BLaER1 treated with 17β-estradiol and CSF1 and Interleukin-3, amounts not matched to agents 10 nM and 100 nM (cell line): ENCODE measurements around the gene SYMPK.
"Not testable (repeated sequence)": the region's sequence is repeated elsewhere in the genome, so short reads cannot be mapped to it uniquely, and the experiment has no call there.

Experiments
- H3K27ac ChIP-seq, 11 experiments: shearing (Covaris generic); formaldehyde crosslinking; 2 replicates each; pipeline ENCODE4 v1.8.1; 2022
- H3K27me3 ChIP-seq, 11 experiments: shearing (Covaris generic); formaldehyde crosslinking; 2 replicates each; pipeline ENCODE4 v1.8.1; 2022
- H3K36me3 ChIP-seq, 11 experiments: shearing (Covaris generic); formaldehyde crosslinking; 2 replicates each; pipeline ENCODE4 v1.8.1; 2022
- H3K4me1 ChIP-seq, 10 experiments: shearing (Covaris generic); formaldehyde crosslinking; 2 replicates each; pipeline ENCODE4 v1.8.1; 2022
- H3K4me2 ChIP-seq, 11 experiments: shearing (Covaris generic); formaldehyde crosslinking; 2 replicates each; pipeline ENCODE4 v1.8.1; 2022
- H3K4me3 ChIP-seq, 10 experiments: shearing (Covaris generic); formaldehyde crosslinking; 2 replicates each; pipeline ENCODE4 v1.8.1; 2022
- H3K9ac ChIP-seq, 11 experiments: shearing (Covaris generic); formaldehyde crosslinking; 2 replicates each; pipeline ENCODE4 v1.8.1; 2022
- H3K9me3 ChIP-seq, 11 experiments: shearing (Covaris generic); formaldehyde crosslinking; replicated peaks in 1 of 11; 2 replicates each; pipeline ENCODE4 v1.8.1; 2022
- H4K20me1 ChIP-seq, 11 experiments: shearing (Covaris generic); formaldehyde crosslinking; 2 replicates each; pipeline ENCODE4 v1.8.1; 2022
- Cebpa-rat ChIP-seq, 11 experiments: shearing (Covaris generic); IDR thresholded peaks; 2 replicates each; pipeline ENCODE4 v1.8.1; 2022

The SYMPK gene

DNA sequence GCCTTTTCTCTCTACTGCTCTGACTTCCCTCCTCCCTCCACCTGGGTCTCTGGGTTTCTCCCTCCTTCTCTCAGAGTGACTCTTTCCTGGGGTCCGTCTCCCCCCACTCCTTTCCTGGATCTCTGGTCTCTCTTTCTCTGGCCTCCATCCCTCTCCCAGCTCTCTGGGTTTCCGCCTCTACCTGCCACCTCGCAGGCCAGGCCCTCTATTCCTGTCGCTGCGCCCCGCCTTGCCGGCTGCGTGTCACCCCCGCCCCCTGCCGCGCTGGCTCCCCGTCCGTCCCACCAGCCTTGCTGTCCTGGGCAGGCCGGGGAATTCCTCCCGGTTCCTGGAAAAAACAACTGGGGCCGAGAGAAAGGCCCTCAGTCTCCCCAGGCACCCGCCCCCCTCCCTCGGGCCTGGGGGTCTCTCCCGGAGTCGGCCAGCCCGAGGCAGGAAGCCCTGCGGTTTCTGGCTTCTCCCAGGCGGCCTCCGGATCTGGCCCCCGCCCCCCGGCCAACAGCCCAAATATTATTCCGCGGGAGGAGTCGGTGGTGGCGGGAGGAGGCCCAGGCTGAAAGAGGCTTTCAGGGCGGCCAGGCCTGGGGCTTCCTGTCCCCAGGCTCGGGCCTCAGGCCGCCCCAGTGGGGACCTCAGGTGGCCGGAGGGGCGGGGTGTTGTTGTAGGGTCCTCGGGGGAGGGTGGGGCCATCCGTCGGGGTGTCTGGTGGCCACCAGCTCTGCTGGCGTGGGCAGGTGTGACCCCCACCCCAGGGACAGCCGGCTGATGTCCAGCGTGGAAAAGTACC, 13.7 kb upstream of the SYMPK start:
- Histone ChIP-seq H3K4me1 (peaks cover 22 to 59% (median 50%) of the 10 kb centered on the region in 10 experiments), H3K9me3 (no peaks in the 10 kb centered on the region), H3K9ac (peak overlapping the region; percentile 67 to 88 (median 76)), H3K4me2 (peak overlapping the region; percentile 78 to 99 (median 97)), H3K27ac (peak overlapping the region; percentile 45 to 80 (median 72); a peak in 21 of 22 replicates), H3K27me3 (peaks cover 0 to 17% (median 0%) of the 10 kb centered on the region in 11 experiments; a peak in 2 of 22 replicates), H3K36me3 (no peaks in the 10 kb centered on the region), H4K20me1 (peaks cover 0 to 9% (median 0%) of the 10 kb centered on the region in 11 experiments; a peak in 8 of 22 replicates), H3K4me3 (peak overlapping the region in 8 of 10 experiments; percentile 49 to 64 (median 54); a peak in 17 of 20 replicates)
- no peak for TF ChIP-seq Cebpa-rat (IDR thresholded peaks at IDR 0.05)

- Histone ChIP-seq H3K9ac (peak overlapping the region; percentile 67 to 88 (median 76); a peak in 19 of 22 replicates), H3K4me3 (peak overlapping the region in 7 of 10 experiments; percentile 49 to 64 (median 55); a peak in 8 of 20 replicates), H3K27me3 (peaks cover 0 to 17% (median 0%) of the 10 kb centered on the region in 11 experiments; a peak in 2 of 22 replicates), H3K36me3 (no peaks in the 10 kb centered on the region), H3K9me3 (no peaks in the 10 kb centered on the region), H4K20me1 (peaks cover 0 to 4% (median 0%) of the 10 kb centered on the region in 11 experiments; a peak in 1 of 22 replicates), H3K27ac (peak overlapping the region in 9 of 11 experiments; percentile 65 to 80 (median 73); a peak in 17 of 22 replicates), H3K4me1 (peaks cover 22 to 56% (median 49%) of the 10 kb centered on the region in 10 experiments), H3K4me2 (peak overlapping the region; percentile 78 to 99 (median 97))
- no peak for TF ChIP-seq Cebpa-rat (IDR thresholded peaks at IDR 0.05)
Observed at GRCh38 chr19:45876161-45876410, 13.1 kb upstream of the SYMPK start.

DNA sequence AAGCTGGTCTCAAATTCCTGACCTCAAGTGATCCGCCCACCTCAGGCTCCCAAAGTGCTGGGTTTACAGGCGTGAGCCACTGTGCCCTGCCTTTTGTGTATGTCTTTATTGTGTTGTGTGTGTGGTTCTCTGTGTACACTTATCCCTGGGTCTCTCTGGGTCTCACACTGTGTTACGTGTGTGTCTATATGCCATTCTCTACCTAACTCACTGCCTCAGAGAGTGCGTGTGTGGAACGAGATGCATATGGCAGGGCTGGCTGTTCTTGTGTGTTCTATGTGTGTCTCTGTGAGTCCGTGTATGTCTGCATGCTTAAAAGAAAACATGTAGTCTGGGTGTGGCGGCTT, 11.6 kb upstream of the SYMPK start:
- Histone ChIP-seq H3K27ac (no peak overlapping the region), H3K9ac (no peak overlapping the region)
- no peak for TF ChIP-seq Cebpa-rat (IDR thresholded peaks at IDR 0.05)

GRCh38 chr19:45873219-45873772, 10.3 kb upstream of the SYMPK start:
- TF ChIP-seq Cebpa-rat (IDR thresholded peaks at IDR 0.05), result no peak
- peaks cover 22 to 41% (median 33%) of the 10 kb centered on the region in 10 experiments for H3K4me1 ChIP-seq
- H3K27me3 ChIP-seq, result peaks cover 0 to 7% (median 0%) of the 10 kb centered on the region in 11 experiments; a peak in 2 of 22 replicates
- H3K9ac ChIP-seq, result no peak overlapping the region
- no peak overlapping the region for H3K27ac ChIP-seq
- 0 out of 22 replicates have a peak, but pooled peaks cover 0 to 4% (median 0%) of the 10 kb centered on the region in 11 experiments for H4K20me1 ChIP-seq
- no peak overlapping the region for H3K4me3 ChIP-seq
- no peaks in the 10 kb centered on the region for H3K36me3 ChIP-seq
- H3K9me3 ChIP-seq, result no peaks in the 10 kb centered on the region
- peak overlapping the region in 2 of 11 experiments; percentile 15 to 18; a peak in 1 of 22 replicates for H3K4me2 ChIP-seq

More for the DNA sequence above, 11.6 kb upstream of the SYMPK start:
- no peaks in the 10 kb centered on the region for H3K36me3 ChIP-seq
- 0 out of 22 replicates have a peak, but pooled peaks cover 0 to 4% (median 0%) of the 10 kb centered on the region in 11 experiments for H4K20me1 ChIP-seq
- no peaks in the 10 kb centered on the region for H3K9me3 ChIP-seq
- H3K4me2 ChIP-seq, result peak overlapping the region in 3 of 11 experiments; percentile 98 to 99 (median 98); a peak in 1 of 22 replicates
- H3K4me1 ChIP-seq, result peaks cover 22 to 53% (median 46%) of the 10 kb centered on the region in 10 experiments
- no peak overlapping the region for H3K4me3 ChIP-seq
- H3K27me3 ChIP-seq, result peaks cover 0 to 17% (median 0%) of the 10 kb centered on the region in 11 experiments; a peak in 2 of 22 replicates

DNA sequence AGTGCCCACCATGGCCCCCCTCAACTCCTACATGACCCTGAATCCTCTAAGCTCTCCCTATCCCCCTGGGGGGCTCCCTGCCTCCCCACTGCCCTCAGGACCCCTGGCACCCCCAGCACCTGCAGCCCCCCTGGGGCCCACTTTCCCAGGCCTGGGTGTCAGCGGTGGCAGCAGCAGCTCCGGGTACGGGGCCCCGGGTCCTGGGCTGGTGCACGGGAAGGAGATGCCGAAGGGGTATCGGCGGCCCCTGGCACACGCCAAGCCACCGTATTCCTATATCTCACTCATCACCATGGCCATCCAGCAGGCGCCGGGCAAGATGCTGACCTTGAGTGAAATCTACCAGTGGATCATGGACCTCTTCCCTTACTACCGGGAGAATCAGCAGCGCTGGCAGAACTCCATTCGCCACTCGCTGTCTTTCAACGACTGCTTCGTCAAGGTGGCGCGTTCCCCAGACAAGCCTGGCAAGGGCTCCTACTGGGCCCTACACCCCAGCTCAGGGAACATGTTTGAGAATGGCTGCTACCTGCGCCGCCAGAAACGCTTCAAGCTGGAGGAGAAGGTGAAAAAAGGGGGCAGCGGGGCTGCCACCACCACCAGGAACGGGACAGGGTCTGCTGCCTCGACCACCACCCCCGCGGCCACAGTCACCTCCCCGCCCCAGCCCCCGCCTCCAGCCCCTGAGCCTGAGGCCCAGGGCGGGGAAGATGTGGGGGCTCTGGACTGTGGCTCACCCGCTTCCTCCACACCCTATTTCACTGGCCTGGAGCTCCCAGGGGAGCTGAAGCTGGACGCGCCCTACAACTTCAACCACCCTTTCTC, 9.4 kb upstream of the SYMPK start:
- Histone ChIP-seq H3K9ac (no peak overlapping the region), H3K27ac (no peak overlapping the region), H3K9me3 (no peaks in the 10 kb centered on the region), H3K27me3 (peaks cover 0 to 7% (median 2%) of the 10 kb centered on the region in 11 experiments; a peak in 8 of 22 replicates), H4K20me1 (no peaks in the 10 kb centered on the region), H3K4me3 (no peak overlapping the region), H3K4me2 (peak overlapping the region in 3 of 11 experiments; percentile 15 to 21 (median 18); a peak in 1 of 22 replicates), H3K36me3 (no peaks in the 10 kb centered on the region), H3K4me1 (peaks cover 15 to 31% (median 23%) of the 10 kb centered on the region in 10 experiments)
- TF ChIP-seq Cebpa-rat (IDR thresholded peaks at IDR 0.05), result no peak

- Histone ChIP-seq H3K36me3 (no peaks in the 10 kb centered on the region), H3K4me3 (no peak overlapping the region), H3K4me1 (peaks cover 0 to 16% (median 8%) of the 10 kb centered on the region in 10 experiments; a peak in 17 of 20 replicates), H3K27ac (no peak overlapping the region), H3K9ac (no peak overlapping the region), H3K27me3 (peaks cover 7 to 21% (median 15%) of the 10 kb centered on the region in 11 experiments), H4K20me1 (no peaks in the 10 kb centered on the region), H3K4me2 (no peak overlapping the region), H3K9me3 (no peaks in the 10 kb centered on the region)
- TF ChIP-seq Cebpa-rat (IDR thresholded peaks at IDR 0.05), result no peak
Observed at GRCh38 chr19:45870798-45871197, 7.9 kb upstream of the SYMPK start.

- not testable (repeated sequence) for H3K4me1 ChIP-seq, H4K20me1 ChIP-seq, H3K4me2 ChIP-seq, H3K27ac ChIP-seq, H3K36me3 ChIP-seq, H3K9ac ChIP-seq, H3K4me3 ChIP-seq, H3K9me3 ChIP-seq
- H3K27me3 ChIP-seq, result peaks cover 31 to 48% (median 42%) of the 10 kb centered on the region in 11 experiments
Observed at GRCh38 chr19:45867241-45867640, 4.3 kb upstream of the SYMPK start.

DNA sequence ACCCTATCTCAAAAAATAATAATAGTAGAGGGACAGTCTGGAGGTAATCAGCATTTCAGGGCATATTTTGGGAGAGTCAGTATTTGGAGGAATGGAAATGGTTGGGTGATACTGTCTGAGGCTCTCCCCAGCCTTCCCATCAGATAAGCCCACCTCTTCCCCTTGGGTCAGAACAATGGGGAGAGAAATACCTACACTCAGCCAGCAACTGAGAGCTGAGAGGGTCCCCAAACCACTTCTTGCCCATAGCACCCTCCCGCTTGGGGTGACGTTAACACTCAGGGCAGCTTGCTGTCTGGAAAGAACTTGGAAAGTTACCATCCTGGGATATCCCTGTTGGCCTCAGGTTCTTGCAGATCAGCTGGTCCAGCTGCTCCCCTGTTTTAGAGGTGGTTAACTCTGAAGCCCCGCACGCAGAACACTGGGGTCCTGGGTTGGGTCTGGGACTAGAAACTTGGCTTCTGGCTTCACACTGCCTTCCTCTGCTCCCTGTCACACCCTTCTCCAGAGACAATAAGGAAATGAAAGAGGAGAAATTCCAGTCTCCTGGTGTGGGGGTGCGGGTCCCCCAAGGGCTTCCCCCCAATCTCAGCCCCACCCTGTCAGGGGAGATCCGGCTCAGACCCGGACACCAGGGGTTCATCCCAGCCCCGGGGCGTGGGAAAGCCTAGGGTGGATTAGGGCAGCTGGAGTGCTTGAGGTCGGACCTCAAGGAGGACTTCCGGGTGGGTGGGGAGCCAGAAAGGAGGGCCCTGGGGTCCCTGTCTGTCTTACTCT, 3.6 kb upstream of the SYMPK start:
- no peak overlapping the region for H3K4me3 ChIP-seq
- no peak overlapping the region for H3K9ac ChIP-seq
- H3K9me3 ChIP-seq, result no peaks in the 10 kb centered on the region
- H3K27me3 ChIP-seq, result peaks cover 31 to 48% (median 42%) of the 10 kb centered on the region in 11 experiments
- H3K36me3 ChIP-seq, result peaks cover 0 to 3% (median 0%) of the 10 kb centered on the region in 11 experiments; a peak in 3 of 22 replicates
- no peak overlapping the region for H3K4me2 ChIP-seq
- H3K27ac ChIP-seq, result no peak overlapping the region
- peaks cover 0 to 7% (median 0%) of the 10 kb centered on the region in 11 experiments; a peak in 7 of 22 replicates for H4K20me1 ChIP-seq
- H3K4me1 ChIP-seq, result peaks cover 11 to 14% (median 12%) of the 10 kb centered on the region in 10 experiments
- no peak for TF ChIP-seq Cebpa-rat (IDR thresholded peaks at IDR 0.05)
